HCT116 (cell line): ENCODE measurements around the gene TEDC2. TPM values are rescaled to one million over a fixed set of nuclear protein-coding genes. Genes with fewer than 3 reads are reported as not detected.

Experiments
- ATAC-seq: fragments of 200-7000 bp; cut with Tn5 transposase; 2 replicates; pipeline ENCODE4 v1.9.1; 2020; ENCODE audit warnings: mild to moderate bottlenecking, moderate library complexity
- BruUV-seq: library from RNA; stranded (reverse); fragments of 400-500 nt; replicated peaks from 2 replicates; lab custom pipeline; 2021; lab: Mats Ljungman, UMichigan
- CTCF ChIA-PET: fragments of 300-600 bp; sonication (Branson Sonifier 250); formaldehyde crosslinking; loops from one replicate; lab custom pipeline; 2021; ENCODE audit warnings: antibody characterized with exemption; lab: Charles Lee
- POLR2A ChIA-PET: fragments of 300-600, 350-600 bp; sonication (Branson Sonifier 250); formaldehyde crosslinking; loops from one replicate; lab custom pipeline; 2021; ENCODE audit warnings: antibody characterized with exemption; lab: Charles Lee
- RAD21 ChIA-PET, 2 experiments: fragments of 300-600 bp; sonication (Branson Sonifier 250); formaldehyde crosslinking; loops; one replicate each; lab custom pipeline; 2023; ENCODE audit warnings: low total read pairs in 2 of 2; ENCODE audit not compliant: uncharacterized antibody in 2 of 2, unreplicated experiment in 2 of 2, low non-redundant PET in 1 of 2; lab: Charles Lee
- DNase-seq: peaks from one replicate; pipeline ENCODE4 v3.0.0-alpha.2; 2010; ENCODE audit warnings: low read depth, low spot score
- H2AFZ ChIP-seq: fragments of 200-600 bp; shearing (Covaris generic), sonication (generic); 2 replicates; pipeline ENCODE4 v1.6.1; 2017; ENCODE audit warnings: low read depth, mixed run types, mixed read lengths, antibody characterized with exemption, low read length; ENCODE audit not compliant: poor library complexity, severe bottlenecking
- H3K27ac ChIP-seq: 2 replicates; pipeline ENCODE4 v1.5.1; 2012; ENCODE audit warnings: low read depth, low read length
- H3K27me3 ChIP-seq: fragments of 200-600 bp; sonication (generic); 2 replicates; pipeline ENCODE4 v1.6.1; 2016; ENCODE audit warnings: mixed run types, low read length, mixed read lengths; ENCODE audit not compliant: insufficient read depth
- H3K36me3 ChIP-seq, 2 experiments: fragments of 200-500 bp in 1 of 2; fragments of 200-600 bp in 1 of 2; sonication (Bioruptor generic) in 1 of 2; sonication (generic) in 1 of 2; 2 replicates each; pipeline versions ENCODE4 v1.5.1 to v1.6.1; 2014 to 2016; ENCODE audit warnings: low read length in 2 of 2, inconsistent platforms in 1 of 2, mixed read lengths in 1 of 2, mixed run types in 1 of 2; ENCODE audit not compliant: insufficient read depth in 2 of 2, control insufficient read depth in 1 of 2
- H3K4me1 ChIP-seq, 2 experiments: fragments of 200-600 bp in 1 of 2; sonication (generic) in 1 of 2; 2 replicates each; pipeline versions ENCODE4 v1.5.1 to v1.6.1; 2012 to 2017; ENCODE audit warnings: low read length in 2 of 2, inconsistent platforms in 1 of 2, mild to moderate bottlenecking in 1 of 2, mixed read lengths in 1 of 2, mixed run types in 1 of 2, moderate library complexity in 1 of 2; ENCODE audit not compliant: insufficient read depth in 2 of 2, control insufficient read depth in 1 of 2
- H3K4me2 ChIP-seq: fragments of 200-600 bp; sonication (generic); 2 replicates; pipeline ENCODE4 v1.6.1; 2017; ENCODE audit warnings: mixed run types, low read length, mixed read lengths
- H3K4me3 ChIP-seq, 2 experiments: fragments of 200-600 bp in 1 of 2; sonication (generic) in 1 of 2; replicated peaks in 1 of 2; 2 replicates each; pipeline ENCODE4 v1.5.1; 2011 to 2016; ENCODE audit warnings: low read length in 2 of 2, control low read depth in 1 of 2, low read depth in 1 of 2, mild to moderate bottlenecking in 1 of 2, mixed read lengths in 1 of 2, mixed run types in 1 of 2
- H3K79me2 ChIP-seq: fragments of 200-600 bp; sonication (generic); 2 replicates; pipeline ENCODE4 v1.6.1; 2017; ENCODE audit warnings: mild to moderate bottlenecking, mixed run types, low read length, moderate library complexity, mixed read lengths; ENCODE audit not compliant: insufficient read depth
- H3K9ac ChIP-seq: fragments of 200-600 bp; sonication (generic); 2 replicates; pipeline ENCODE4 v1.6.1; 2016; ENCODE audit warnings: low read length, mixed read lengths
- H3K9me2 ChIP-seq: fragments of 200-600 bp; sonication (generic), shearing (Covaris generic); 2 replicates; pipeline ENCODE4 v1.6.1; 2017; ENCODE audit warnings: mixed run types, mild to moderate bottlenecking, moderate library complexity; ENCODE audit not compliant: insufficient read depth
- H3K9me3 ChIP-seq, 2 experiments: fragments of 200-500 bp in 1 of 2; fragments of 200-600 bp in 1 of 2; sonication (Bioruptor generic) in 1 of 2; sonication (generic) in 1 of 2; 2 replicates each; pipeline ENCODE4 v1.6.1; 2014 to 2017; ENCODE audit warnings: low read length in 2 of 2, mixed read lengths in 2 of 2, inconsistent platforms in 1 of 2, low read depth in 1 of 2, mild to moderate bottlenecking in 1 of 2, mixed run types in 1 of 2, moderate library complexity in 1 of 2; ENCODE audit not compliant: control insufficient read depth in 1 of 2, insufficient read depth in 1 of 2
- H4K20me1 ChIP-seq: fragments of 200-600 bp; sonication (generic), shearing (Covaris generic); 2 replicates; pipeline ENCODE4 v1.6.1; 2017; ENCODE audit warnings: mixed run types, mild to moderate bottlenecking, moderate library complexity; ENCODE audit not compliant: insufficient read depth
- CBX3 ChIP-seq: IDR thresholded peaks from 2 replicates; pipeline ENCODE4 v1.6.1; 2012; ENCODE audit warnings: low read depth
- EZH2 ChIP-seq: fragments of 200-600 bp; sonication (generic); IDR thresholded peaks from 2 replicates; pipeline ENCODE4 v1.6.1; 2017; ENCODE audit warnings: antibody characterized with exemption, mixed run types
- FOSL1 ChIP-seq: IDR thresholded peaks from 2 replicates; pipeline ENCODE4 v1.6.1; 2012; ENCODE audit warnings: low read depth
- POLR2AphosphoS5 ChIP-seq: IDR thresholded peaks from 2 replicates; pipeline ENCODE4 v1.6.1; 2011; ENCODE audit warnings: mild to moderate bottlenecking, low read depth, low read length, moderate library complexity
- REST ChIP-seq: IDR thresholded peaks from 2 replicates; pipeline ENCODE4 v1.6.1; 2012; ENCODE audit warnings: low read depth
- SP1 ChIP-seq: IDR thresholded peaks from 2 replicates; pipeline ENCODE4 v1.6.1; 2012; ENCODE audit warnings: low read depth
- intact Hi-C: fragments of 100-400 bp; cut with micrococcal nuclease; formaldehyde crosslinking; loops from 2 replicates; pipeline ENCODE4 v1.10.0; 2022
- total RNA-seq: library from RNA; stranded (reverse); gene quantifications from one replicate; pipeline ENCODE4 v1.2.1, GENCODE V29; 2021; ENCODE audit not compliant: unreplicated experiment

TEDC2 gene
- total RNA-seq, 1 experiment from 2014 or later: 26.5 TPM

GRCh38 chr16:2456551-2457153 is 3.3 kb upstream of the TEDC2 start:
- Histone ChIP-seq H3K79me2 (peaks cover 7% of the 10 kb centered on the region; the same call in 1 of the 2 replicates), H3K36me3 (peaks cover 35 to 48% of the 10 kb centered on the region in 2 experiments), H3K9ac (no peak overlapping the region), H2AFZ (no peak overlapping the region), H3K27ac (no peak overlapping the region), H3K27me3 (no peaks in the 10 kb centered on the region), H3K4me2 (no peak overlapping the region), H4K20me1 (no peaks in the 10 kb centered on the region), H3K4me1 (peaks cover 6 to 34% of the 10 kb centered on the region in 2 experiments; a peak in 3 of 4 replicates), H3K9me2 (no peaks in the 10 kb centered on the region), H3K4me3 (no peak overlapping the region), H3K9me3 (no peaks in the 10 kb centered on the region)
- ChIA-PET RAD21 (no interaction called here), CTCF (no interaction called here), POLR2A (no interaction called here)
- intact Hi-C loops: no loop called here
- DNase-seq (no peak), ATAC-seq (no peak)
- TF ChIP-seq SP1: no peak
- 0 out of 2 replicates have a peak, but pooled peaks have one; percentile 22 for TF ChIP-seq POLR2AphosphoS5
- TF ChIP-seq CBX3: no peak
- BruUV-seq: no TSS peak

DNA sequence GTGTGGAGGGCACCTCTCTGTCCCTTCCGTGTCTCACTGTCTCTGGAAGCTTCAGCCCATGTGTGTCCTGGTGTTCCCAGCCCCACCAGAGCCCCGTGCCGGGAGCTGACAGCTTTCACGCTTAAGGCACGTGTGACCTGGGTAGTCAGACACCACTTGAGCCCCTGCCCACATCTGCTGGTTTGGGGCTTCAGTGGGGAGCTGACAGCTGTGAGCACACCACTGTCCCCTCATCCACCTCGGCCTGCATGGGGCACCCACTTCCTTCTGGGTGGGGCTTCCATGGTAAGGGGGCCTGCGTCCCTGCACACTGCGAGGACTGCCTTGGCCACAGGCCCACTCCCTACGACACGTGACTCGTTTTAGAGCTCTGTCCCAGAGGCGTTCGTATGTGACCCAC is 2.6 kb upstream of the TEDC2 start:
- intact Hi-C loops: no loop called here

More for the DNA sequence above, 2.6 kb upstream of the TEDC2 start:
- H3K27ac ChIP-seq: no peak overlapping the region
- peaks cover 29 to 42% of the 10 kb centered on the region in 2 experiments for H3K36me3 ChIP-seq
- no peak for TF ChIP-seq FOSL1
- no peak for TF ChIP-seq EZH2
- TF ChIP-seq POLR2AphosphoS5: peak; percentile 23; the same call in 1 of the 2 replicates
- TF ChIP-seq REST: no peak
- H3K4me1 ChIP-seq: peaks cover 6 to 34% of the 10 kb centered on the region in 2 experiments; a peak in 3 of 4 replicates
- no peak overlapping the region for H3K4me3 ChIP-seq
- DNase-seq (no peak), ATAC-seq (no peak)
- no peaks in the 10 kb centered on the region for H3K9me3 ChIP-seq
- POLR2A ChIA-PET: no interaction called here
- peaks cover 7% of the 10 kb centered on the region; the same call in 1 of the 2 replicates for H3K79me2 ChIP-seq
- no peaks in the 10 kb centered on the region for H3K27me3 ChIP-seq
- H3K4me2 ChIP-seq: no peak overlapping the region
- BruUV-seq: no TSS peak
- no peaks in the 10 kb centered on the region for H4K20me1 ChIP-seq
- H2AFZ ChIP-seq: no peak overlapping the region
- CTCF ChIA-PET: no interaction called here
- RAD21 ChIA-PET: no interaction called here
- H3K9me2 ChIP-seq: no peaks in the 10 kb centered on the region
- no peak overlapping the region for H3K9ac ChIP-seq
